Frontal cortex (tissue), 4 donors: ENCODE results near the gene NEGR1. TPM values are rescaled to one million over a fixed set of nuclear protein-coding genes. Genes with fewer than 3 reads are reported as not detected.
A peak's percentile ranks its signal among the peaks of the same experiment; 100 is the strongest.

Source experiments
- DNase-seq, 2 donors: peaks; one replicate each; pipeline ENCODE4 v3.0.0; 2012; ENCODE audit warnings: low spot score in 2 of 2
- FAIRE-seq: peaks from 2 replicates; lab custom pipeline; 2012; peaks lifted over from hg19 to GRCh38; lab: Jason Lieb, UNC
- total RNA-seq: library from RNA; depleted of rRNA; stranded (reverse); fragments of >200 nt; gene quantifications from one replicate; pipeline ENCODE4 v1.2.3, GENCODE V29; 2014
- donor health status: control.
- donor health status: control.
- donor health status: control.

NEGR1 gene
- total RNA-seq, 1 donor from 2014 or later = 78.7 TPM

DNA sequence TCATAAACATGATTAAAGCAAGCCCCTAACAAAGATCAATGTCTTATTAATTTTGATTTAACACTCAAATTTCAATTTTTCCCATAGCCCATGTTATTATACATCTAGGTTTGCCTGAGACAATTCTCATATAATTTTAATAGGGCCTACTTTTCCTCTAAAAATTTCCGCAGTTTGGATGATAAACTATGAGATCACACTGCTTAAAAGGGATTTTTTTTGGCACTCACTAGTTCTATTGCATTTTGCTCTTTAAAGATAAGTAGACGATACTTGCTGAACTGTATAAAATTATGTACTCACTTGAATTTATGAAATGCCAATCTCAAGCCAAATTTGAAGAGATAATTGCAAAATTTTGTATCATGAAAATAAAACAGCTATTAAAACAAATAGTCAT is 721.1 kb downstream of the NEGR1 start:
- DNase-seq (no peak), FAIRE-seq (no peak)

- DNase-seq = no peak
- FAIRE-seq = no peak
Measured at GRCh38 chr1:71559880-71560279, 722.5 kb downstream of the NEGR1 start.

- no peak for DNase-seq
- no peak for FAIRE-seq
Measured at GRCh38 chr1:71557138-71557537, 725.2 kb downstream of the NEGR1 start.

DNA sequence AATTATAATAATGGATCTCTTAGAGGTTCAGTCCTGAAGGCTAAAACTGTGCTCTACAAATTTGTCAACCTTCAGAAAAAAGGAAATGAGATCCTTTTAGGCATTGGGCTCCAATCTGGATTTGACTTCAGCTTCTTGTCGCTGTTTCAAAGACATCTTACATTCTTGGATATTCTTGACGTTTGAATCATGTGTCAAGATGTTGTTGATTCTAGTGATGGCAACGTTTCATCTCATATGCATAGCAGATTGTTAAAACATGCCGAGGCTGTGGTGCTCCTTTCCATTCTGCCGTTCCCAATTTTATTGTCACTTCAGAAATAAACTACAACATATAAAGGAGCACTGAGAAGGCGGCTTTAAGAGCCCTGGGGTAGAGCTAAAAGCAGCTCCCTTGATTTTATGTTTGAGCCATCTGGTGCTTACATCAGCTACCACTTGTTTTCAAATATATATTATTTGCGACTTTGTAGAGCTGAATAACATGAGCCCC is 733.9 kb downstream of the NEGR1 start:
- no peak for DNase-seq
- no peak for FAIRE-seq

GRCh38 chr1:71542155-71542554 is 740.2 kb downstream of the NEGR1 start:
- DNase-seq = no peak
- FAIRE-seq = no peak

DNA sequence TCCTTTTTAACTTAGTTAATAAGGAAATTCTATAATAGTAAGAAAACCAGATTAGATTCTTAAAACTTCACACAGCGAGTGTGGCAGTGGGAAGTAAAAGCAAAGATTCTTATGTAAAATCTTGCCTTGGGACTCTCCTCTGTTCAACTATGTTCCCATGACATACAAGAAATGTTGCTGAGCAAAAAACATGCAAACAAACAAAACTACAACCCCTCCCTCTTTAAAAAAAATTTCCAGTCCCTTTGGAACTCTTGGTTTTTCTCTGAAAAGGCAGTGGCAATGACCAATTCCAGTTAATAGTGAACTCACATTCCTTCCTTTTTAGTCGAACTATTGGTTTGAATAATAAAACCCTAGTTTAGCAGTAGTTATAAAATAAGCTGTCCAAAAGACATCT is 748.4 kb downstream of the NEGR1 start:
- FAIRE-seq = no peak
- DNase-seq = no peak

DNA sequence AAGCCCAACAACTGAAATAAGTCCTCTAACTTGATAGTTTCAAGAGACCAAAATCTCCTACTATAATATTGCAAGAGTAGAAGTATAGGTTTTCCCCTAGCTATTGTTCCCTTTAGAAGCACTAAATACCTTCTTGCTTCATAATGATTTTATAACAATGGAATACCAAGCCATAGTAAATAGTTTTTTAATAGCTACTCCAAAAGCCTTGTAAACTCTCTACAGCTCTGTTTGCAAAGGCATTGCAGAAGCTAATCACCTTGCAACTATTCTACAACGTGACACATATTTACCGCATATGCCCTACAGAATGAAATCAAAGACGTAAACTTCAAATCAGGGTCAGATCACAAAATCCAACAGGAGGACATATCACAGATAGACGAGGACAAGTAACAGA is 750.0 kb downstream of the NEGR1 start:
- DNase-seq (no peak), FAIRE-seq (no peak)

DNA sequence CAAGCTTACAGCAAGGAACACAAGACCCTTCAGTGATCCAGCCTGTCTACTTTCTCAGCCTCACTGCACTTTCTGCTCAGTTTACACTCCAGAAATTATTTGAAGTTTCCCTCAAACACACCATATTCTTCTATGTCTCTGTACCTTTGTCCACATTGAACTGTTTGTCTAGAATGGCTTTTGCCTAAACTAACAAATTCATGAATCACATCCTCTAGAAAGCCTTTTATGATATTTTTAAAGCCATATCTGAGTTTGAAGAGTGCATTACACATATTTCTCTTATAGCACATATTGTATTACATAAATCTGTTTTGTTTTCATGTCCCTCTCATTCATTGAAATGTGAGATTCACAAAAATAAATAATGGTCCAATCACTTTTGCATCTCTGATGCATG is 755.5 kb downstream of the NEGR1 start:
- no peak for FAIRE-seq
- no peak for DNase-seq

GRCh38 chr1:71522721-71523120 is 759.6 kb downstream of the NEGR1 start:
- DNase-seq (no peak), FAIRE-seq (no peak)

DNA sequence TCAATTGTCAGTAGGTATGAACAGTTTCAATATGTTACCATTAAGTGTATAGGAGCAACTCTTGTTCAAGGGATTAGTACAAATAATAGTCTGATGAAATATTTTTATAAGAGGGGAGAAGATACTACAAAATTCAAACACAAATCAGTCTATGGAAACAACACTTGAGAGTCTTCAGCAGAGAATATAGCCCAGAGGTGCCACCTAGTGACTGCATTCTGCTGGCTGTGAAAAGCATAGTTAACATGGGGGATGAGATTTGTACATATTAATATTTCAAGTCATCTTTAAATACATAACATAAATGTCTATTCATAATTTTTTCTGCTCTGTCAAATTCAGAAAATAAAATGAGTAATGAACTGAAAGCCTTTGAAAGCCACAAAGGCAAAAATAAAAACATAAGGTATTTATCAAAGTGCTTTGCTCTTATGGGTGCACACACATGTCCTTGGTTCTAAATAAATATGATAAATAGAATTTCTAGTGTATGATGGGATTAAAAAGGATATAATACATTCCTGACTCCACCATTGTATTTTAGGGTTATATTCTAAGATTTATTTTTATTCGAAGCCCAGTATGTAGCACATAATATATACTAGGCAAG is 760.6 kb downstream of the NEGR1 start:
- DNase-seq = peak in 1 of 2 donors; percentile 18
- FAIRE-seq = peak; percentile 70

DNA sequence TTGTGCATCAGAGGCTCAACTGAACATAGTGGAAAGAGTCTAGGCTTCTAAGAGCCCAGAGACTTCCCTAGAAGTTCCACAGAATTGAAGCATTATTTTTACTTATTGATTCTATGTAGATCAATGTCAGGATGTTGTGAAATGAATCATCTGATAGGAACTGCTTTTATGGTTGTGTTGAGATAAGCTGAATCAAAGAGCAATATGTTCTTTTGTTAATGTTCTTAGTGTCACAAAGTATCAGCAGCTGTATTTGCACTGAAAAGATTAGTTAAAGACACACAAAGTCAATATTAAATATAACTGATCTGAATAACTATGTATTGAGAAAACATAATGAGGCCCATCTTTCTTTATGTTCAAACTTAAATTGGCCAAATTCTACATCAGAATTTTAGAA is 770.8 kb downstream of the NEGR1 start:
- DNase-seq = no peak
- no peak for FAIRE-seq

DNA sequence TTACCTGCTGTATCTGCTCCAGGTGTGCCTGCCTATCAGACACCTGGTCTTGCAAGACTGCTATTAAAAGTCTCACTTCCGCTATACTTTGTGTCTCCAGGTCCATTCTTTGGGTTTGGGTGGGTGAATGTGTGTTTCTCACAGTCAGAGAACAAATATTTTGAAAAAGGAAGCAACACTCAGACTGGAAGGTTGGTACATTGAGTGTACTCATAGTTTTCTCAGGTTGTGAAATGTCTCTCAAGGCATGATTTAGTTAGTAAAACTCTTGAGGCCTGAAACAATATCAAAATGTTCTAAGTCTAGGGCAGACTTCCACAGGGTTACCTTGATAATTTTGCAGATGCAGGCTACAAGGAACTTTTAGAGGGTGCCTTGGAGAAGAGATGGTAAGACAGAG is 771.6 kb downstream of the NEGR1 start:
- DNase-seq (no peak), FAIRE-seq (no peak)

DNA sequence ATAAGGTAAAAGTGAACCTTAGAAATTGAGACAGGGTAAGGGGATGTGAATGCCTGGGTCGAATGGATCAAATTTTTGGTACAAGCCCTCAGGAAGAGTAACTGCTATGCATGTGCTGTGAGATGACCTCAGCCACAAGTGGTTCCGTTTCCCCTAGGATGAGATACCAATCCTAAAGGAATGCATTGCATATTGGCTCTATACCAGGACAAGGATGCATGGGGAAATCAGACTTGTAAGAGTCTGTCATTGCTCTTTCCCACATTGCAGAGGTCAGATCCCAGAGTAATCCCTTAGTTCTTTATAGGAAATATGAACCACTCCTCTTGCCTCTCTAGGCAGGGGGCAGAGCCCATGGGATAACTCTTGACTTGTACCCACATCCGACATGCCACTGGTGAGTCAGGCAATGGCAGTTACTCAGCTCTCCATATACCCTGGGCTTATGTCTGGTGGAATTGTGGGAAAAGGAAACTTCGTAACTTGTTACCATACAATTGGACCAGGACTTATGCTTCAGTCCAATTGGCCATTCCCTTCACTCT is 773.2 kb downstream of the NEGR1 start:
- FAIRE-seq = no peak

GRCh38 chr1:71502006-71502405 is 780.3 kb downstream of the NEGR1 start:
- FAIRE-seq = no peak
- no peak for DNase-seq

More for the DNA sequence above, 773.2 kb downstream of the NEGR1 start:
- no peak for DNase-seq

DNA sequence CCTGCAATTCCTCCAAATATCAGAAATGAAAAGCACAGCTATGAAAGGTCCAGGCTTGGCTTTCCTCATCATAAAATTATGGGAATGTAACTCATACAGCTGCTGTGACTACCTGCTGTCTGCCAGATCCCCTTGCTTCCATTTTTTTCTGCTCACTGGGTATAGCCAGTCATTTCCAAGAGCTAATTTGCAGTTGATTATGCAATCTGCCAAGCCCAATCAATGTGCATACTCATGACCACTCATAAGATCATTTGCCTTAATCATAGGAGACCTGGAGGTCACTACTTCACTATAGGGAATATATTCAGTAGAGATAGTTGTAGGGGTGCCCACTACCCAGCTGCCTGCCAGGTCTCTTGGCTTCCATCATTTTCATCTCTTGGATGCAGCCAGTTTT is 783.8 kb downstream of the NEGR1 start:
- FAIRE-seq = no peak
- DNase-seq = no peak

DNA sequence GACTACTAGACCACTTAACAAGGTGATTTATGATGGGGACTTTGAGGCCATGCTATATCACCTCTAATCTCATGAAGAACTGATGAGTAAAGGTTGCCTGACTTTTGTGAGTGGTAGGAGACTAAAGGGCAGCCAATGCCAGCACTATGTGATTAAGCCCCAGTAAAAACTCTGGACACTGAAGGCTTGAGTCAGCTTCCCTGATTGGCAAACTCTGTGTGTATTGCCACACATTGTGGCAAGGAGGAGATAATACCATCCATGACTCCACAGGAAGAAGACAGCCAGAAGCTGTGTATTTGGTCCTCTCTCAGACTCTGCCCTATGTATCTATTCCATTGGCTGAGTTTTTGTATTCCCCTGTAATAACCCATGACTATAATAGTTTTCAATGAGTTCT is 788.2 kb downstream of the NEGR1 start:
- FAIRE-seq = no peak
- no peak for DNase-seq

- no peak for FAIRE-seq
- DNase-seq = no peak
Measured at GRCh38 chr1:71492298-71493041, 789.9 kb downstream of the NEGR1 start.

GRCh38 chr1:71490432-71490831 is 791.9 kb downstream of the NEGR1 start:
- FAIRE-seq = no peak
- no peak for DNase-seq

DNA sequence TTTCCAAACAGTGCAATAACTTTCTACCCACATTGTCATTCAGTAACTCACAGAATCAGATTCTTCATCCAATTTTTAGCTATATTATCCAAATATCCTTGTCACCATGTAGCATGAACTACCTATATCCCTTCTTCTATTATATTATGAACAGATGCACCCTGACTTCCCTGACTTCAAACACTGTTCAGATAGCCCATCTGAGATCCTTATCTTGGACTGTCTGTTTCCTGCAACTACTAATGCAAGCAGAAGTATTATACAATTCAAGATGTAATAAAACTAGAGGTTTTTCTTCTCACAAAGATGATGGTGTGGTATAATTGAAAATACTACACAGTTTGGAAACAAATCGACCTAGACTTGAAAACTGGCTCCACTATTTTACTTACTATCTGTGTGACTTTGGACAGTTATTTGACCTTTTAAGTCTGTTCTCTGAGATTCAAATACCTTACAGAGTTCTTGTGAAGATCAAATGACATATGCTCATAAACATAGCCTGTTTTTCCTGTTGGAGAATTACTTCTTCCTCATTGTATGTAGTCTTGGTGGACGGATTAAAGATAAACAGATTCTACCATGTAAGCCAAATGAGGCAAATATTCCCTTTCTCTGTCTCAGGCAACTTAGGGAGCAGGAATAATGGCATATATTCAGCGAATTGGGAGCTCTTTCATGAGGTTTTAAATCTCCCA is 793.6 kb downstream of the NEGR1 start:
- FAIRE-seq (no peak), DNase-seq (no peak)

DNA sequence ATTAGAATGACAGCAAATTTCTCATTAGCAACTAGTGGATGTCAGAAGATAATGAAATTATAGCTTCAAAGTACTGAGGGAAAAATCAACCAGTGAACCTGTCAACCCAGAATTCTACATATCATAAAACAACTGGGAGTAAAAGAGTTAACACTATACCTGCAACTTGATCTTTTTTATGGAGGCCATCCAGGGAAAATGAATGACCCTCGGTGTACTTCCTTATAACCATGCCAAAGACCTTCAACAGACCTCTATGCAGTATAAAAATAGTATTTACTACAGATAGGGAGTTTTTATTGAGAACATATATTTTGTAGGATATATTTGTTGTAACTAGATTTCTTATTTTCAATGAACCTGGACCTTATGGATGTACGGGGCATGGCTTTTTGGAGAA is 809.0 kb downstream of the NEGR1 start:
- FAIRE-seq (no peak), DNase-seq (no peak)

- FAIRE-seq = no peak
- DNase-seq = no peak
Measured at GRCh38 chr1:71465093-71465492, 817.2 kb downstream of the NEGR1 start.
